ENCODE data around the gene PKP4. TPM values are rescaled to one million over a fixed set of nuclear protein-coding genes. Genes with fewer than 3 reads are reported as not detected.
A peak's percentile ranks its signal among the peaks of the same experiment; 100 is the strongest.

The PKP4 gene
- total and polyA plus RNA-seq, 9 of the 15 experiments (the other 6 are each of a cell fraction or from before 2014, with no cell fraction given) = 24.6 to 99.1 (median 74.0) TPM

GRCh38 chr2:158457826-158458616 lies 1.3 kb downstream of the PKP4 start (continued):
- no peak for TF ChIP-seq HDAC8 (tag; IDR thresholded peaks at IDR 0.05)
- TF ChIP-seq RBFOX2 (IDR thresholded peaks at IDR 0.05; ENCODE audit: low read depth, low read length) = peak; percentile 82
- no peak for TF ChIP-seq THRB (CRISPR knock-in tag; conservative IDR thresholded peaks at IDR 0.05)
- no peak for TF ChIP-seq CHD1 (IDR thresholded peaks at IDR 0.05; ENCODE audit: low read length)
- TF ChIP-seq ZNF586 (CRISPR knock-in tag; conservative IDR thresholded peaks at IDR 0.05) = no peak
- TF ChIP-seq ZNF431 (CRISPR knock-in tag; IDR thresholded peaks at IDR 0.05) = no peak
- TF ChIP-seq SMC3 (conservative IDR thresholded peaks at IDR 0.05; ENCODE audit: insufficient read depth, low read depth, low read length) = peak; percentile 33; the same call in 1 of the 2 replicates
- no peak for TF ChIP-seq ZNF274 (IDR thresholded peaks at IDR 0.05; ENCODE audit: borderline replicate concordance, low read depth, low read length)
- no peak for TF ChIP-seq HMG20A (CRISPR knock-in tag; conservative IDR thresholded peaks at IDR 0.05)
- TF ChIP-seq, protein P1, sequence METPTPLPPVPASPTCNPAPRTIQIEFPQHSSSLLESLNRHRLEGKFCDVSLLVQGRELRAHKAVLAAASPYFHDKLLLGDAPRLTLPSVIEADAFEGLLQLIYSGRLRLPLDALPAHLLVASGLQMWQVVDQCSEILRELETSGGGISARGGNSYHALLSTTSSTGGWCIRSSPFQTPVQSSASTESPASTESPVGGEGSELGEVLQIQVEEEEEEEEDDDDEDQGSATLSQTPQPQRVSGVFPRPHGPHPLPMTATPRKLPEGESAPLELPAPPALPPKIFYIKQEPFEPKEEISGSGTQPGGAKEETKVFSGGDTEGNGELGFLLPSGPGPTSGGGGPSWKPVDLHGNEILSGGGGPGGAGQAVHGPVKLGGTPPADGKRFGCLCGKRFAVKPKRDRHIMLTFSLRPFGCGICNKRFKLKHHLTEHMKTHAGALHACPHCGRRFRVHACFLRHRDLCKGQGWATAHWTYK (CRISPR knock-in tag; IDR thresholded peaks at IDR 0.05) = no peak
- no peak for TF ChIP-seq TCF7L2 (IDR thresholded peaks at IDR 0.05; ENCODE audit: low read depth, low read length)
- no peak for TF ChIP-seq SNAPC5 (CRISPR knock-in tag; IDR thresholded peaks at IDR 0.05)
- peak; percentile 2; the same call in 1 of the 2 replicates for TF ChIP-seq NKRF (IDR thresholded peaks at IDR 0.05; ENCODE audit: borderline replicate concordance)
- TF ChIP-seq, protein P2, sequence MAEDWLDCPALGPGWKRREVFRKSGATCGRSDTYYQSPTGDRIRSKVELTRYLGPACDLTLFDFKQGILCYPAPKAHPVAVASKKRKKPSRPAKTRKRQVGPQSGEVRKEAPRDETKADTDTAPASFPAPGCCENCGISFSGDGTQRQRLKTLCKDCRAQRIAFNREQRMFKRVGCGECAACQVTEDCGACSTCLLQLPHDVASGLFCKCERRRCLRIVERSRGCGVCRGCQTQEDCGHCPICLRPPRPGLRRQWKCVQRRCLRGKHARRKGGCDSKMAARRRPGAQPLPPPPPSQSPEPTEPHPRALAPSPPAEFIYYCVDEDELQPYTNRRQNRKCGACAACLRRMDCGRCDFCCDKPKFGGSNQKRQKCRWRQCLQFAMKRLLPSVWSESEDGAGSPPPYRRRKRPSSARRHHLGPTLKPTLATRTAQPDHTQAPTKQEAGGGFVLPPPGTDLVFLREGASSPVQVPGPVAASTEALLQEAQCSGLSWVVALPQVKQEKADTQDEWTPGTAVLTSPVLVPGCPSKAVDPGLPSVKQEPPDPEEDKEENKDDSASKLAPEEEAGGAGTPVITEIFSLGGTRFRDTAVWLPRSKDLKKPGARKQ (CRISPR knock-in tag; IDR thresholded peaks at IDR 0.05) = no peak
- no peak for TF ChIP-seq MTF1 (CRISPR knock-in tag; IDR thresholded peaks at IDR 0.05; ENCODE audit: borderline replicate concordance)
- TF ChIP-seq POLR2AphosphoS2 (IDR thresholded peaks at IDR 0.05; ENCODE audit: low read length) = no peak
- TF ChIP-seq TBP (optimal IDR thresholded peaks at IDR 0.05; ENCODE audit: low read depth, low read length) = peak; percentile 42
- TF ChIP-seq ILF3 (IDR thresholded peaks at IDR 0.05; ENCODE audit: borderline replicate concordance) = no peak; the same call in 1 of the 2 replicates
- TF ChIP-seq ZNF75A (CRISPR knock-in tag; IDR thresholded peaks at IDR 0.05) = no peak
- peak; percentile 71; the same call in 1 of the 2 replicates for TF ChIP-seq ZNF232 (CRISPR knock-in tag; IDR thresholded peaks at IDR 0.05)
- TF ChIP-seq ZNF717 (CRISPR knock-in tag; IDR thresholded peaks at IDR 0.05) = no peak
- TF ChIP-seq MCM2 (IDR thresholded peaks at IDR 0.05; ENCODE audit: low read depth) = no peak
- TF ChIP-seq HDAC2 (IDR thresholded peaks at IDR 0.05) = no peak
